Stimulated activated CD8-positive, alpha-beta memory T cell treated with anti-CD3 and anti-CD28 coated beads, Interleukin-4, amount 100 ng/mL, for 48 hours (primary cell): Measurements from ENCODE around the gene MINDY3.
A peak's percentile ranks its signal among the peaks of the same experiment; 100 is the strongest.
"Not testable (repeated sequence)": the region's sequence is repeated elsewhere in the genome, so short reads cannot be mapped to it uniquely, and the experiment has no call there.

ENCODE experiments used
- DNase-seq: peaks from one replicate; pipeline ENCODE4 v3.0.0-alpha.2; 2020

MINDY3 gene

DNA sequence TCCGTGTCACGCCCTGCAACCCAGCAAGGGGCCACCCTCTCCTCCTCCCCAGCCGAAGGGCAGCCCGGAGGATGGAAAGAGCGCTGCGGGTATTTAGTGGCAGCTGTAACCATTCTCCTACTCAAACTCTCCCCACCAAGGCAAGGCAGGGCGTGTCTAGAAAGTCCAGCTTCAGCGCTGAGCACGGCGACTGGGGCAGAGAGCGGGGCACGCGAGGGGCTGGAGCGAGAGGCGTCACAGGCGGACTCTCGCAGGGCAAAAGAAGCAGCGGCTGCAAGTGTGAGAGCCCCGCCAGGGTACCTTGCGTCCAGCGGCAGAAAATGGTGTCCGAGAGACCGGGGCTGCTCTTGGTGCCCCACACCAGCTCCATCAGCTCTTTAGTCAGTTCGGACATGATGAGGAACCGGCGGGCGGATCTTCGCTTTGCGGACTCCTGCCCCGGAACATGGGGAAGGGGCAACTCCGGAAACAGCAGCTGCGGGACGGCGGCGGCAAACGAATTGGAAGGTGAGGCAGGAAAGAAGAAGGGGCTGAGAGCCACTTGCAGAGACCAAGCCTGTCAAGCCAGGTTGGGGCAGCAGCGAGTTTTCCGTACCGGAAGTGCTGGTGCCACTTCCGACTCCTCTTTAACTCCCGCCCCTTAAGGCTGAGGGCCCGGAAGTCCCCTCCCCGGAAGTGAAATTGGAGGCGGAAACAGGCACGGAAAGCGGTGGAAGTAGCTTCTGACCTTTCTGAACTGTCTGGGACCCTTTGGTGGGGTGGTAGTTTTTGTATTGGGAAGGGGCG, at the start of gene MINDY3:
Gene MINDY3 (minus strand): TSS at position 602 of the 786 bp plus-strand sequence. CDS start 208 bp downstream, at position 394.
- peak; percentile 85 for DNase-seq

DNA sequence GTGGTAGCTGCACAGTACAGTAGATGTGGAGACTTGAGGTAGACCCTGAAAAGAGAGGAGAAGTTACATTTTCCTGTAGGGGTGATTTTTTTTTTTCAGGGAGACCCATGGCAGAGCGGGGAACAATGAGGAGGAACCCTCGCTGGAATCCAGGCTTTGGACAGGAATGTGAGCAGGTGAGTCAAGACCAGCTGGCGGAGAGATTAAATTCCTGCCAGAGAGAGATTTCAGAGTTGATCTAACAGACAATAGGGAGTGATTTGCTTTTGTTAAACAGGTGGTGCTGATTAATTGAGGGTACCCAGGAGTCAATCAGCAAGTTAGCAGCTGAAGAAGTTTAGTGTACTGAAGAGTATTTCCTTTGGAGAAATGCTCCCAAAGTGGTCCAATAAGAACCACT, 41.6 kb upstream of the MINDY3 start:
- no peak for DNase-seq

DNA sequence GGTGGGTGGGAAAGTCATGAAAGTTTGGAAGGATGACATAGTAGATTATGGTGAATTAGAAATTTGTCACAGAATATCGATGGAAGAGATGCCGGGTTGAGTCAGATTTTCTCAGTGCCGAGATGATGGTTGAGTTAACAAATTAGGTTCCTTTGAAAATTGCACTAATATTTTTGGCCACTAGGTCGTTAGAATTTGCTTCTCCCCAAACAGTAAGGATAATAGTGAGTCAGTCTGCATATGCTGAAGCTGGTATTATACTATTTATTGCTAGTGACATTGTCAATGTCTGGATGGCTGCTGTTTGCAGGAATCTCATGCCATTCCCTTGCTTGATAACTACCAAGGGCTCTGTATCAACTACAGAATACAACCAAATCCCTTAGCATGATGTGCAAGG, 37.7 kb upstream of the MINDY3 start:
- DNase-seq = no peak

DNA sequence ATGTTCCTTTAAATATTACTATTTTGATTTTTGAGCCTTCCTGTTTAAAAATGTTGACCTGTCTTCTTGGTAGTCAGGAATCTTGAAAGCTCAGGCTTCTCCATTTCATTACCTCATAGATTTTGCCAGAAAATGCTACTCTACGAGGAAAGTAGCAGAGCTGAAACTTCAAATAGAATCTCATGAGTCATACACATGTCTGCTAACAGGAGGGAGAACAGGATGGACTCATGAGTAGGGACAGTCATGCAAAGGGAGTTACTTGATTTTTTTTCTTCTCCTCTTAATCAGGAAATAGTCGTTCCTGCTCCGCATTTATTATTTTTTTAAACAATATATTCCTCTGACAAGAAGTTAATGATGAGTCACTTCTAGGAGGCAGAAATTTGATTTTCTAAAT, 37.0 kb upstream of the MINDY3 start:
- no peak for DNase-seq

DNA sequence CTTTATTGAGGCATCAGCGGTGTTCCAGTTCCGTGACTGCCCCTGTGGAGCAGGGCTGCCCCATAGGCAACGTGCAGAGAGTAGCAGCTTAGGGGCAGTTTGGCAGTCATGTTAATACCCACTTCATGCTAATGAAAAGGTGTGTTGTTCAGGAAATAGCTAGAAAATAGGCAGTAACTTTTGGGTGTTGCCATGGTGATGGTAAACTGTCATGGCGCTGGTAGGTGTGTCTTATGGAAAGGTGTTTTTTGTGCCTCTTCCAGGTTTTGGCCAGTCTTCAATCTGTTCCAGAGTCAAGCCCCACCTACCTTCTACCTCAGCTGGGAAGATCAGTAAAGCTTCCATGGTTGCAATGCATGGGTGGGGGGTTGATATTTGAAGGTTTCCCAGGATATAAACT, 36.3 kb upstream of the MINDY3 start:
- DNase-seq = no peak

DNA sequence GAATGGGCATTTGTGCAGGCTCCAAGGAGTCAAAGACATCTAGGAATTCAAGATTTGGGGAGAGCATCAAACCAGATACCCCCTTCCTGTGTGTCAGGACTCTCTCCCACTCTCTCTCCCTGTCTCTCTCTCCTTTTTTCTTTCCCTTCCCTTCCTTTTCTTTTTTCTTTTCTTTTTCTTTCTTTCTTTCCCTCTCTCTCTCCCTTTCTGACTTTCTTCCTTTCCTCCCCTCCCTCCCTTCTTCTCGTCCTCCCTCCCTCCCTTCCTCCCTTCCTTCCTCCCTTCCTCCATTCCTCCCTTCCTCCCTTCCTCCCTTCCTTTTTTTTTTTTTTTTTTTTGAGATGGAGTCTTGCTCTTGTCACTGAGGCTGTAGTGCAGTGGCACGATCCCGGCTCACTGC, 24.1 kb upstream of the MINDY3 start:
- no peak for DNase-seq

DNA sequence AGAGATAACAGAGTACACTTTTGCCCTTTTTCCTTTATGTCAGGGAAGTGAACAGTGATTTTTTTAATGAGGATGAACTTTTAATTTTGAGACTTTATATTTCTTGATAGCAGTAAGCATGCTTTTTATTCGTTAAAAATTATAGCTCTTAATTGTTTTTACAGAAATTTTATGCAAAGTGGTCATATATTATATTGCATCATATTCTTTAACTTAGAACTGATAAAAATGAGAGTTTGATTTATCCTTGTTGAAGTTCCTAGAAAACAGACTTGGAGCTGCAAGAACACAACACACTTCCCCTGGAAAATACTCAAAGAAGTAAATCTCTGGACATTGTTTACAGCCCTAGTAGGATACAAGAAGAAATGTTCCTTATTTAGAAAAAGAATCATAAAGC, 21.2 kb upstream of the MINDY3 start:
- no peak for DNase-seq

DNA sequence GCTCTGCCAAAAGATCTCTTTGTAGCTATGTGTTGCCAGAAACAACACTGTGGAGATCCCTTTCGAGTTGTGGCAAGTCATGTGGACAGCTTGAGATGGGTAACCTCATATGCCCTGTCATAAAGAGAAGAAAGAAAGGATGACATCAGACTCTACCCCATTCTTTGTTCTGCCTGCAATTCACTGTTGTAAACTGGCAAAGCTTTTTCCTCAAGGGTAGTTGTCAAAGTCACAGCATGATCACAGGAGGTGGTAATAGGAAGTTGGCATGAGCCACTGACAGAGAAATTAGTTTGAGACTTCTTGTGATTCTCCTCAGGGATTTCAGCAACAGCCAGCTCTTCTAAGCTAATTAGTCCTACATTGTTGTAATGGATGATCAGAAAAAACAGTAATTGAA, 19.4 kb upstream of the MINDY3 start:
- no peak for DNase-seq

DNA sequence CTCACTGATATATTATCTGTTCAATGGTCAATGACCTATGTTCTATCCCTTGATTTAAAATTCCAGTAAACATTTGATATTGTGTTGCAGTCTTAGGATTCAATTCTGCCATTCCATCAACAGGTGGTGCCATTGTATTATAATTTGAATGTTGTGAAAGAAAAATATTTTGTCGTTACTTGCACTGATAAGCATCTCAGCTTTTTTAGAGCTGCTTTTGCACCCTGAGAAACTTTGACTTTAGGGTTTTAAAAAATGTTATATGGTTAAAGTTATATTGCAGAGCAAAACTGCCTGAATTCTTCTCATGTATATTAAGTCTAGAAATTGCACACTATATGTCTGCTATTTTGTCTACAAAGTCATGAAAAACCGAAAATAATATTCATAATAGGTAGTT, 18.8 kb upstream of the MINDY3 start:
- DNase-seq = no peak

DNA sequence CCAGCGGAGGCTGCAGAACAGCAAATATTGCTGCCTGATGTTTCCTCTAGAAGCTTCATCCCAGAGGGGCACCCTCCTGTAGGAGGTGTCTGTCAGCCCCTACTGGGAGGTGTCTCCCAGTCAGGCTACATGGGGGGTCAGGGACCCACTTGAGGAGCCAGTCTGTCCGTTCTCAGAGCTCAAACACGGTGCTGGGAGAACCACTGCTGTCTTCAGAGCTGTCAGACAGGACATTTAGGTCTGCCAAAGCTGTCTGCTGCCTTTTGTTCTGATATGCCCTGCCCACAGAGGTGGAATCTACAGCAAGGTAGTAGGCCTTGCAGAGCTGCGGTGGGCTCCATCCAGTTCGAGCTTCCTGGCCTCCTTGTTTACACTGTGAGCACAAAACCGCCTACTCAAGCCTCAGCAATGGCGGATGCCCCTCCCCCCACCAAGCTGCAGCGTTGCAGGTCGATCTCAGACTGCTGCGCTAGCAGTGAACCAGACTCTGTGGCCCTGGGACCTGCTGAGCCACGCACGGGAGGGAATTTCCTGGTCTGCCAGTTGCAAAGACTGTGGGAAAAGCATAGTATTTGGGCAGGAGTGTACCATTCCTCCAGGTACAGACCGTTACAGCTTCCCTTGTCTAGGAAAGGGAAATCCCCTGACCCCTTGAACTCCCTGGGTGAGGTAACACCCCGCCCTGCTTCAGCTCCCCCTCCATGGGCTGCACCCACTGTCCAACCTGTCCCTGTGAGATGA, 17.7 kb upstream of the MINDY3 start:
- DNase-seq = no peak

DNA sequence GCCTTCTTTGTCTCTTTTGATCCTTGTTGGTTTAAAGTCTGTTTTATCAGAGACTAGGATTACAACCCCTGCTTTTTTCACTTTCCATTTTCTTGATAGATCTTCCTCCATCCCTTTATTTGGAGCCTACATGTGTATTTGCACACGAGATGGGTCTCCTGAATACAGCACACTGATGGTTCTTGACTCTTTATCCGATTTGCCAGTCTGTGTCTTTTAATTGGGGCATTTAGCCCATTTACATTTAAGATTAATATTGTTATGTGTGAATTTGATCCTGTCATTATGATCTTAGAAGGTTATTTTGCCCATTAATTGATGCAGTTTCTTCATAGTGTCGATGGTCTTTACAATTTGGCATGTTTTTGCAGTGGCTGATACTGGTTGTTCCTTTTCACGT, 16.0 kb upstream of the MINDY3 start:
- not testable (repeated sequence) for DNase-seq

DNA sequence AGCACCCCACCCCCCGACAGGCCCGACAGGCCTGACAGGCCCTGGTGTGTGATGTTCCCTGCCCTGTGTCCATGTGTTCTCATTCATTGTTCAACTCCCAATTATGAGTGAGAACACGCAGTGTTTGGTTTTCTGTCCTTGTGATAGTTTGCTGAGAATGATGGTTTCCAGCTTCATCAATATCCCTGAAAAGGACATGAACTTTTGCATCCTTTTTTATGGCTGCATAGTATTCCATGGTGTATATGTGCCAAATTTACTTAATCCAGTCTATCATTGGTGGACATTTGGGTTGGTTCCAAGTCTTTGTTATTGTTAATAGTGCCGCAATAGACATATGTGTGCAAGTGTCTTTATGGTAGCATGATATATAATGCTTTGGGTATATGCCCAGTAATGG, 12.3 kb upstream of the MINDY3 start:
- not testable (repeated sequence) for DNase-seq

DNA sequence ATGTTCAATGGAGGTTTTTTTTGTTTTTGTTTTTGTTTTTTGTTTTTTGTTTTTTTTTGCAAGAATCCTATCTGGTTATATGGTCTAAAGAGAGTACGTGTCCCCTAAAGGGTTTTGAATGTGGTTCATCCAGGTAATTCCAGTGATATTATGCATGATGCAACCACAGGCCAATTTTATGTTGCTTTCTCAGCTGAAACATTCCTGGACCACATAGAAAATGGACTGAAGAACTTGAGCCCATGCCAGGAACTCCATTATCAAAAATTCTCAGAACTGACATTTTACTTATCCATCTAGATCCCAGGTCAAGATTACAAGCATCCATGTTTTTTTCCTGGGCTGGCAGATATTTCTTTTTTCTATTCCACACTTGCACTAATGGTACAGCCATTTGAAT, 11.5 kb upstream of the MINDY3 start:
- DNase-seq = no peak

DNA sequence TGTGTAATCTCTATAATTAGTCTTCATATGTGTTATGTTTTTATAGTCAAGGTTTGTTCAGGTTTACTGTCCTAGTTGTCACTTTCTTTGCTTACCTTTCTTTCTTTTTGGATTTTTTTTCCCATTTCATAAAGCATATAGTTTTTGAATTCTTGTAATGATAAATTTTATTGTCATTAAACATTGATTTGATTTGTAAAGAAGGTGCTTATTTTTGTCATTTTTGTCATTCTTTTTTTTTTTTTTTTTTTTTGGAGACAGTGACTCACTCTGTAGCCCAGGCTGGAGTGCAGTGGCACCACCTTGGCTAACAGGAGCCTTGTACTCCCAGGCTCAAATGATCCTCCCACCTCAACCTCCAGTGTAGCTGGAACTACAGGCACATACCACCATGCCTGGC, 9.6 kb upstream of the MINDY3 start:
- no peak for DNase-seq

DNA sequence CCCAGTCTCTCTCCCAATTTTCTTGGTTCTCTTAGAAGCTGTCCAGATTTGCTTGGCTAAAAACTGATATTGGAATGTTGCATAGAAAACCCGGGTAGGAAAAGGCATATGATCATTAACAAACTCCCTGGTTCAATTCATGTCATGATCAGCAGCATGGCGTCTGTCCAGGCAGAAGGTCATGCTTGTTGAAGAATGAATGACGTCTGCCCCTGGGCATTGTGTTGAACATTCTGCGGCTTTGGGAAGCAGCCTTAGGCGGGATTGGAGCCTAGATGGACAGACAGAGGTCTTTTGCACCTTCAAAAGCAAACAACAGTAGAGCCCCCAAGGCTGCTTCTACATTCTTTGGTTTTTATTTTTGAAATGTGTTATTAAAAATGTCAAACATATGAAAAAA, 7.7 kb upstream of the MINDY3 start:
- DNase-seq = no peak

DNA sequence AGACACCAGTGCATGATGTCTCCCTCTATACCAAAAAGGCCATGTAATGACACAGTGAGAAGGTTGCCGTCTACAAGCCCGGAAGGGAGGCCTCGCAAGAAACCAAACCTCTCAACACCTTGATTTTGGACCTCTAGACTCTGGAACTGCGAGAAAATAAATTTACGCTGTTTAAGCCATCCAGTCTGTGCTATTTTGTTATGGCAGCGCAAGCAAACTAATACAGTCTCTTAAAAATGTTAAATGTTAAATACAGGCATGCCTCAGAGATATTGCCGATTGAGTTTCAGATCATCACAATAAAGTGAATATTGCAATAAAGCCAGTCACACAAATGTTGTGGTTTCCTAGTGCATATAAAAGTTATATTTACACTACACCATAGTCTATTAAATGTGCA, 5.0 kb upstream of the MINDY3 start:
- DNase-seq = no peak

DNA sequence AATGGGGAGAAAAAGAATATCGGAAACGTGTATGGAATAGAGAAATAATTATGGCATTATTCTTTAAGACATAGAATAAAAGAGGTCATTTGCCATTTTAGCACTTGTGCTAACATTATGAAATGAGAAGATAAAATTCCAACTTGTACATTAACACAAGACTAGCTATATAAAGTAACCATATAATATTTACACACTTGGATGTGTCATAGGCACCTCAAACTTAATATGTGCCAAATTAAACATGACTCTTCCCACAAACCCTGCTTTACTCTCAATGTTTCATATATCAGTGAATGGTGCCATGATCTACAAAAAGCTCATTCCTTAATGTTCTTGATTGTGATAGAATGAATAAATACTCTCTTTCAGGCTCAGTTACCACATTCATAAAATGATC, 4.1 kb upstream of the MINDY3 start:
- DNase-seq = no peak

DNA sequence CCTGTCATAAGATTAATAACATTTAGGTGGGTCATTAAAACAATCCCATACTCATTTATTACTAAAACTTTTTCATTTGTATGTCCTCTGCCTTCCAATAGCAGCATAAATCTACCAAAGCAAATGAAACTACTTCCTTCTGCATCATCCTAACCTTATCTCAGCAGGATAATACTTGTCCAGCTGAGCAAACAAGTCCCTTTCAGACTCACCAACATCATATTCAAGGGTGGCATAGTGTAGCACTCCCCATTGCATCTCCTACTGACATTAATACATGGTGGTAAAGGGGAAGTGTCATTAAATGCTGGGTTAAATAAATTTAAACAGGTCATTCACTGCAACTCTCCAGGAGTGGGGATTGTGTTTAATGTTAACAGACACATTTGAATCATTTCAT, 3.4 kb upstream of the MINDY3 start:
- no peak for DNase-seq

DNA sequence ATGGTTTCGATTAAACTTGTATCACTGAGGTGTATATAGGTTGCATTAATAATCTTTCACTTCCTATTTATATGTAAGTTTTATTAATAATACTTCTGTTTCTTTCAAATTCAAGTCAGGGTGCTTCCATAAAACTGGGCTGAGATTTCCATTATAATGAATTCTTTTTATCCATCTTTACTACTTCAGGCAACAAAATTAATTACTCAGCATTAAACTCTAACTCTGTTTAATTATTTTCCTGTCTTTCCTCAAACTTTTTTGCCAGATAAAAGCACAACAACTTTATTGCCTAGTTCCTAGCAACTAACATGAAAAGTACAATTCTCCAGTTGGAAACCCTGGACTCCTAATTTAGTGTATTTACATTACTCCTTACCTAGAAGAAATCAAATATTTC, 3.0 kb upstream of the MINDY3 start:
- no peak for DNase-seq

DNA sequence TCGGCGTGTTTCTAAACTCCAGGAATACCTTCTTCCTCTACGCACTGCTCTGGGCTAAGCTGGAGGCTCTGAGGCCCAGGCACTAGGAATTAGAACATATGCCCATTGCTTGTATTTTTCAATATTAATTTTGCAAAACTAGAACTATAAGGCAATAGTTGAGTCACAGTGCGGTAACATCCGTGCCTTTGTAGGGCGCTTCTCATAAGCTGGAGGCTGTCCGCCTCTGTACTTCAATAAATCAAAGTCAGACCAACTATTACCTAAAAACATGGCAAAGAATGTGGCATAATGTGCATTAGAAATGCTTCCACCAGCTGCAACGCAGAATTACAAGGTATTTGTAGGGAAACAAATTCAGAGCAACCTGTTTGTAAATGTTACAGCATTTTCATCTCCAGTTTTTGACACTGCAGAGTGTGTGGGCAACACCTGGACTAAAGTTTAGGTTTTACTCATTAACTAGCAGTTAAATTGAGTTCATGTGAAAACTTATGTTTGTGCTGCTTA, 440 bp upstream of the MINDY3 start:
- DNase-seq = no peak

DNA sequence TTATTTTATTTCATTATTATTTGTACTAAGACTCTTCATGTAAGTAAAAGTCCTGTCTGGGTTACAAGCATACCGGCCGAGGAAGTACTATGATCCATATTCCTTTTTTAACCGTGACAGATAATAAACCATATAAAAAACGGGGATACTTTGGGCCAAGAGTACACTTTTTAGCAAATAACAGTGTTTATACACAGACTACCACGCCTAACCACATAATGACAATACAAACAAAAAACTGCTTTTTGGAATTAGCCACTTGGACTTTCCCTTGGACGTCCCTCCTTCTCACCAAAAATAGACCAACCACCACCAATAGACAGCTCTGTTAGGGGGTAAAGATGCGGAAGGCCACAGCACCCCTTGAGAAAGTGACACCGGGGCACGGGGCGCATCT, 800 bp downstream of the MINDY3 start:
- DNase-seq = no peak

DNA sequence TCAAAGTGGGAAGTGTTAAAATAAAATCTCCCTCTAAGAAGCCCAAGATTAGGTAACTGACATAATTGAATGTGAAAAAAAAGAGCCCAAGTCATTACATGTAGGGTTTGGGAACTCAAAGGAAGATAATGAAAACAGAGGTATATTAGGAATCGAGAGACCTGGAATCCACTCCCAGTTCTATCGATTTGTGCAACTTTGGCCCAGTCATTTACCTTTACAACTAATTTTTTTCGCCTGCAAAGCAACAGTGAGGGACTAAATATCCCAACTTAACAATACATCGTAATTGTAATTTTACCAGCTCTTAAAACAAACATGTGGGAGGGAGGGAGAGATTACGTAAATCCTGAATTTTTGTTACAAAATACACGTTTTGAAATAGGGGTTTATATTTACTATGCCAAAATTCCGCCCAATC, 1.4 kb downstream of the MINDY3 start:
- no peak for DNase-seq

DNA sequence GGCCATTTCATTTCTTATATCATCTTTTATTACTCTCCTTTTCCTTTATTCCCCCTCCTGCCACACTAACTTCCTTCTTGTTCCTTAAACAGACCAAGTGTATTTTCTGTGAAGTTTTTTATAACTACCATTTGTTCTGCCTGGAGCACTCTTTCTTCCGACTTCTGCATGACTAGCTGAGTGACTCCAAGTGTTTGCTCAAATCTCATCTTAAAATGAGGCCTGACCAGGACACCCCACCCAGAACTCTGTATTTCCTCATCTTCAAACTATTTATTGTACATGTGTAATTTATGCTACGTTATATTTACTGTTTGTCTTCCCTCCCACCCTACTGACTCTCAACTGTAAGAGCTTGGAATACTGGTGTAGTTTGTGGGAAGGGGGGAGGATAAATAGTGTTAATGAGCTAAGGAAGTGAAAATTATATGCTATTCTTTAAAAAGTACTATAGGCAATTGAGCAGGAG, 3.2 kb downstream of the MINDY3 start:
- DNase-seq = no peak

DNA sequence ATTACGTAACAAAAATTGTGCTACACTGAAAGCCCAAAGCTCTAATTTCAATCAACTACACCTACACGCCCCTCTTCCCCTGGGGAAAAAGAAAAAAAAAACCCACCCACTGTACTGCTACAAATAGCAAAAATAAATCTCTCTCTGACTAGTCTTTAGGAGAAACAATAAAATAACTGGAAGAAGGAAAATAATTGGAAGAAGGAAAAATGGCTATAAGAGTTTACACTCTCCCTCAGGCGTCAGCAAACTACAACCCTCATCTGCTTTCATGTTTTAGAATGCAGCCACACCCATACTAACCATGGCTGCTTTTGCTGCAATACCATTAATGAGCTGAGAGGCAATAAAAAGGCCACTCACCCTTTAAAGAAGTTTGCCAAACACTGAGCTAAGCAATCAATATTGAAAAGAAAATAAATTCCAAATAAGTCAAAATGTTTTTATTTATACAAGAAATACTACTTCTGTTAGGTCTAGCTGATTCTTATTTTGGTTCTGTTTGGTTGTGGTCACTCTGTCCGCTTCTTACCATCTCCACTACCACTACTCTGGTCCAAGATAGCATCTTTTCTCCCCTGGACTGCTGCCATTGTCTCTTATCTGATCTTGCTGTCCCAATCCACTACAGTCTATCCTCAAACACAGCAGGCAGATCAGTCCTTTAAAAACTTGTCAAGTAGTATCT, 3.8 kb downstream of the MINDY3 start:
- DNase-seq = no peak
